Activated CD4-positive, alpha-beta memory T cell treated with anti-CD3 and anti-CD28 coated beads, Interleukin-2, amount 10 ng/mL, durations not matched to agents 7 days and 5 days (primary cell): ENCODE data around the gene DSCAML1. TPM values are rescaled to one million over a fixed set of nuclear protein-coding genes. Genes with fewer than 3 reads are reported as not detected.

Source experiments
- CTCF ChIA-PET: fragments of 350-600 bp; sonication (Branson Sonifier 250); formaldehyde crosslinking; loops from one replicate; lab custom pipeline; 2021; ENCODE audit warnings: antibody characterized with exemption, inconsistent platforms; lab: Charles Lee
- POLR2A ChIA-PET: fragments of 350-600 bp; sonication (Branson Sonifier 250); formaldehyde crosslinking; loops from one replicate; lab custom pipeline; 2021; ENCODE audit warnings: antibody characterized with exemption; lab: Charles Lee
- DNase-seq: peaks from one replicate; pipeline ENCODE4 v3.0.0-alpha.2; 2020
- H3K27ac Mint-ChIP-seq: one replicate; pipeline ENCODE4 v1.8.0; 2021; ENCODE audit warnings: mild to moderate bottlenecking, mixed read lengths
- H3K27me3 Mint-ChIP-seq: one replicate; pipeline ENCODE4 v1.8.0; 2021; ENCODE audit warnings: mixed read lengths
- H3K36me3 Mint-ChIP-seq: one replicate; pipeline ENCODE4 v1.8.0; 2021; ENCODE audit warnings: low read depth, mixed read lengths
- H3K4me1 Mint-ChIP-seq: one replicate; pipeline ENCODE4 v1.8.0; 2021; ENCODE audit warnings: mixed read lengths
- H3K4me3 Mint-ChIP-seq: one replicate; pipeline ENCODE4 v1.8.0; 2021; ENCODE audit warnings: mild to moderate bottlenecking, mixed read lengths
- H3K9me3 Mint-ChIP-seq: one replicate; pipeline ENCODE4 v1.8.0; 2021; ENCODE audit warnings: mixed read lengths
- total RNA-seq, 2 experiments: library from RNA; stranded (reverse); gene quantifications; one replicate each; pipeline ENCODE4 v1.2.3, GENCODE V29; 2021

The DSCAML1 gene
- total RNA-seq, 2 experiments from 2014 or later = 0.03 TPM; not detected in 1

- no peaks in the 10 kb centered on the region for H3K36me3 Mint-ChIP-seq
- POLR2A ChIA-PET = no interaction called here
- no peaks in the 10 kb centered on the region for H3K4me1 Mint-ChIP-seq
- peaks cover 27% of the 10 kb centered on the region for H3K27me3 Mint-ChIP-seq
- no peak overlapping the region for H3K4me3 Mint-ChIP-seq
- H3K27ac Mint-ChIP-seq = no peak overlapping the region
- no peak for DNase-seq
- CTCF ChIA-PET = interaction anchor here (0.7 kb wide), 1 partner anchor 67 kb away, joined by 3 read pairs; no protein-coding TSS in a partner anchor
- no peaks in the 10 kb centered on the region for H3K9me3 Mint-ChIP-seq
Measured at GRCh38 chr11:117492578-117493251, 304.3 kb downstream of the DSCAML1 start.

- no peaks in the 10 kb centered on the region for H3K36me3 Mint-ChIP-seq
- no peak for DNase-seq
- ChIA-PET CTCF (no interaction called here), POLR2A (no interaction called here)
- no peaks in the 10 kb centered on the region for H3K4me1 Mint-ChIP-seq
- H3K27me3 Mint-ChIP-seq = peaks cover 26% of the 10 kb centered on the region
- no peak overlapping the region for H3K27ac Mint-ChIP-seq
- H3K4me3 Mint-ChIP-seq = no peak overlapping the region
- no peaks in the 10 kb centered on the region for H3K9me3 Mint-ChIP-seq
Measured at GRCh38 chr11:117490911-117491310, 306.1 kb downstream of the DSCAML1 start.

GRCh38 chr11:117489999-117490679 is 306.9 kb downstream of the DSCAML1 start:
- H3K27ac Mint-ChIP-seq = no peak overlapping the region
- ChIA-PET CTCF (no interaction called here), POLR2A (no interaction called here)

GRCh38 chr11:117488996-117489952 is 307.7 kb downstream of the DSCAML1 start:
- H3K36me3 Mint-ChIP-seq = no peaks in the 10 kb centered on the region
- no peaks in the 10 kb centered on the region for H3K4me1 Mint-ChIP-seq
- no peak for DNase-seq
- no peaks in the 10 kb centered on the region for H3K9me3 Mint-ChIP-seq
- POLR2A ChIA-PET = no interaction called here
- H3K27ac Mint-ChIP-seq = no peak overlapping the region
- CTCF ChIA-PET = no interaction called here
- peaks cover 19% of the 10 kb centered on the region for H3K27me3 Mint-ChIP-seq
- H3K4me3 Mint-ChIP-seq = no peak overlapping the region

More at GRCh38 chr11:117489999-117490679, 306.9 kb downstream of the DSCAML1 start:
- Mint-ChIP-seq H3K27me3 (peaks cover 22% of the 10 kb centered on the region), H3K4me1 (no peaks in the 10 kb centered on the region), H3K4me3 (no peak overlapping the region), H3K36me3 (no peaks in the 10 kb centered on the region), H3K9me3 (no peaks in the 10 kb centered on the region)
- no peak for DNase-seq

GRCh38 chr11:117486059-117486458 is 311.0 kb downstream of the DSCAML1 start:
- ChIA-PET POLR2A (no interaction called here), CTCF (interaction anchor here (1.5 kb wide), 1 partner anchor 60 kb away, joined by 4 read pairs; no protein-coding TSS in a partner anchor)
- Mint-ChIP-seq H3K4me3 (no peak overlapping the region), H3K4me1 (no peaks in the 10 kb centered on the region), H3K27ac (no peak overlapping the region), H3K27me3 (peaks cover 17% of the 10 kb centered on the region), H3K36me3 (no peaks in the 10 kb centered on the region), H3K9me3 (no peaks in the 10 kb centered on the region)
- DNase-seq = no peak

GRCh38 chr11:117484156-117484555 is 312.9 kb downstream of the DSCAML1 start:
- Mint-ChIP-seq H3K4me1 (no peaks in the 10 kb centered on the region), H3K9me3 (no peaks in the 10 kb centered on the region), H3K4me3 (no peak overlapping the region), H3K27ac (no peak overlapping the region), H3K36me3 (no peaks in the 10 kb centered on the region), H3K27me3 (peaks cover 7% of the 10 kb centered on the region)
- no peak for DNase-seq
- CTCF ChIA-PET = no interaction called here
- POLR2A ChIA-PET = no interaction called here

GRCh38 chr11:117483372-117483771 is 313.6 kb downstream of the DSCAML1 start:
- CTCF ChIA-PET = no interaction called here
- POLR2A ChIA-PET = no interaction called here
- Mint-ChIP-seq H3K27me3 (peaks cover 4% of the 10 kb centered on the region), H3K4me1 (no peaks in the 10 kb centered on the region), H3K27ac (no peak overlapping the region), H3K9me3 (no peaks in the 10 kb centered on the region), H3K36me3 (no peaks in the 10 kb centered on the region), H3K4me3 (no peak overlapping the region)
- DNase-seq = no peak

- no peak overlapping the region for H3K27ac Mint-ChIP-seq
- H3K9me3 Mint-ChIP-seq = no peaks in the 10 kb centered on the region
- peaks cover 2% of the 10 kb centered on the region for H3K27me3 Mint-ChIP-seq
- H3K4me1 Mint-ChIP-seq = no peaks in the 10 kb centered on the region
- no peak for DNase-seq
- CTCF ChIA-PET = no interaction called here
- POLR2A ChIA-PET = no interaction called here
- H3K36me3 Mint-ChIP-seq = no peaks in the 10 kb centered on the region
- H3K4me3 Mint-ChIP-seq = no peak overlapping the region
Measured at GRCh38 chr11:117482881-117483280, 314.1 kb downstream of the DSCAML1 start.

- DNase-seq = no peak
- H3K36me3 Mint-ChIP-seq = no peaks in the 10 kb centered on the region
- POLR2A ChIA-PET = no interaction called here
- no peaks in the 10 kb centered on the region for H3K4me1 Mint-ChIP-seq
- no peak overlapping the region for H3K4me3 Mint-ChIP-seq
- CTCF ChIA-PET = interaction anchor here (0.7 to 0.8 kb wide), 2 partner anchors 56 to 1070 kb away, joined by 3 to 4 read pairs; no protein-coding TSS in a partner anchor
- no peaks in the 10 kb centered on the region for H3K9me3 Mint-ChIP-seq
- peaks cover 2% of the 10 kb centered on the region for H3K27me3 Mint-ChIP-seq
- no peak overlapping the region for H3K27ac Mint-ChIP-seq
Measured at GRCh38 chr11:117481885-117482284, 315.1 kb downstream of the DSCAML1 start.

- CTCF ChIA-PET = no interaction called here
- Mint-ChIP-seq H3K27ac (no peak overlapping the region), H3K4me1 (no peaks in the 10 kb centered on the region), H3K9me3 (no peaks in the 10 kb centered on the region), H3K36me3 (no peaks in the 10 kb centered on the region), H3K4me3 (no peak overlapping the region), H3K27me3 (no peaks in the 10 kb centered on the region)
- no peak for DNase-seq
- POLR2A ChIA-PET = no interaction called here
Measured at GRCh38 chr11:117481036-117481435, 316.0 kb downstream of the DSCAML1 start.

- H3K4me3 Mint-ChIP-seq = no peak overlapping the region
- ChIA-PET CTCF (interaction anchor here (1.5 kb wide), 1 partner anchor 54 kb away, joined by 5 read pairs; no protein-coding TSS in a partner anchor), POLR2A (no interaction called here)
- no peak overlapping the region for H3K27ac Mint-ChIP-seq
- H3K4me1 Mint-ChIP-seq = no peaks in the 10 kb centered on the region
- no peaks in the 10 kb centered on the region for H3K36me3 Mint-ChIP-seq
- H3K9me3 Mint-ChIP-seq = no peaks in the 10 kb centered on the region
- DNase-seq = no peak
- H3K27me3 Mint-ChIP-seq = peaks cover 1% of the 10 kb centered on the region
Measured at GRCh38 chr11:117480221-117480620, 316.8 kb downstream of the DSCAML1 start.

GRCh38 chr11:117479372-117479771 is 317.6 kb downstream of the DSCAML1 start:
- no peak for DNase-seq
- H3K9me3 Mint-ChIP-seq = no peaks in the 10 kb centered on the region

More at GRCh38 chr11:117479372-117479771, 317.6 kb downstream of the DSCAML1 start:
- CTCF ChIA-PET = interaction anchor here (1.5 kb wide), 1 partner anchor 53 kb away, joined by 5 read pairs; no protein-coding TSS in a partner anchor
- peaks cover 5% of the 10 kb centered on the region for H3K27me3 Mint-ChIP-seq
- H3K4me3 Mint-ChIP-seq = no peak overlapping the region
- H3K27ac Mint-ChIP-seq = no peak overlapping the region
- POLR2A ChIA-PET = no interaction called here
- H3K4me1 Mint-ChIP-seq = no peaks in the 10 kb centered on the region
- no peaks in the 10 kb centered on the region for H3K36me3 Mint-ChIP-seq
